GM12801 (cell line): ENCODE data around the gene ATP9B.

Source experiments
- TF ChIP-seq, protein P1 (sequence below): IDR thresholded peaks from one replicate; pipeline ENCODE4 v1.5.1; 2011; ENCODE audit warnings: control low read depth; ENCODE audit not compliant: insufficient read length; ENCODE audit errors: extremely low read depth

The ATP9B gene

DNA sequence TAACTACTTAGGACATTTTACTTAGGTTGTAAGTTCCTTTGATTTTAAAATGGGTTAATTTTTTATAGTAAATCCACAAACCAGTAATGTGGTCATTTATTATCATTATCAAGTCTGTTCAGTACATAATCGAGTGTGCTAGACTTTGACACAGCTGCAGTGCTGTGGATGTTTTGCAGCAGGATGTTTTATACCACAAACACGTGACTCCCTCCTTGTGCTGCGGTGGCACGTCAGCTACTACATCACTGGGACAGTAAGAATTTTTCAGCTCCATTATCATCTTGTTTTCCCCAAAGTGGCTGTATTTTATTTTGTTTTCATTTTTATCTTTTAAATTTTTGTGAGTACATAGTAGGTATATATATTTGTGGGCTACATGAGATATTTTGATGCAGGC, 70.0 kb downstream of the ATP9B start:
- TF ChIP-seq, protein P1, sequence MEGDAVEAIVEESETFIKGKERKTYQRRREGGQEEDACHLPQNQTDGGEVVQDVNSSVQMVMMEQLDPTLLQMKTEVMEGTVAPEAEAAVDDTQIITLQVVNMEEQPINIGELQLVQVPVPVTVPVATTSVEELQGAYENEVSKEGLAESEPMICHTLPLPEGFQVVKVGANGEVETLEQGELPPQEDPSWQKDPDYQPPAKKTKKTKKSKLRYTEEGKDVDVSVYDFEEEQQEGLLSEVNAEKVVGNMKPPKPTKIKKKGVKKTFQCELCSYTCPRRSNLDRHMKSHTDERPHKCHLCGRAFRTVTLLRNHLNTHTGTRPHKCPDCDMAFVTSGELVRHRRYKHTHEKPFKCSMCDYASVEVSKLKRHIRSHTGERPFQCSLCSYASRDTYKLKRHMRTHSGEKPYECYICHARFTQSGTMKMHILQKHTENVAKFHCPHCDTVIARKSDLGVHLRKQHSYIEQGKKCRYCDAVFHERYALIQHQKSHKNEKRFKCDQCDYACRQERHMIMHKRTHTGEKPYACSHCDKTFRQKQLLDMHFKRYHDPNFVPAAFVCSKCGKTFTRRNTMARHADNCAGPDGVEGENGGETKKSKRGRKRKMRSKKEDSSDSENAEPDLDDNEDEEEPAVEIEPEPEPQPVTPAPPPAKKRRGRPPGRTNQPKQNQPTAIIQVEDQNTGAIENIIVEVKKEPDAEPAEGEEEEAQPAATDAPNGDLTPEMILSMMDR: no peak

DNA sequence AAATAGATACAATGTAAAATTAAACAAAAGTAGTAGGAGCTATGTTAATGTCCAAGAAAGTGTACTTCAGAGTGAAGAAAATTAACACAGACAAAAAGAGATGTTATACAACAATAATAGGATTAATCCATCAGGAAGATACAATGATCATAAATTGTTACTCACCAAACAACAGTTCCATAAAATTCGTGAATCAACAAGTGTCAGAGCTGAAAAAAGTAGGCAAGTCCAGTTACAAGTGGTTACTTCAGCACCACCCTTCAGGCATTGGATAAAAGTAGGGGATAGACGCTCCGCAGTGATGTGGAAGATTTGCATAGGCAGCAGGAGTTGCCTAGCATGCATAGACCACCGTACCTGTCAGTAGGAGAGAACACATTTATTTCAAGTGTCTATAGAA, 77.8 kb downstream of the ATP9B start:
- TF ChIP-seq, protein P1: no peak

DNA sequence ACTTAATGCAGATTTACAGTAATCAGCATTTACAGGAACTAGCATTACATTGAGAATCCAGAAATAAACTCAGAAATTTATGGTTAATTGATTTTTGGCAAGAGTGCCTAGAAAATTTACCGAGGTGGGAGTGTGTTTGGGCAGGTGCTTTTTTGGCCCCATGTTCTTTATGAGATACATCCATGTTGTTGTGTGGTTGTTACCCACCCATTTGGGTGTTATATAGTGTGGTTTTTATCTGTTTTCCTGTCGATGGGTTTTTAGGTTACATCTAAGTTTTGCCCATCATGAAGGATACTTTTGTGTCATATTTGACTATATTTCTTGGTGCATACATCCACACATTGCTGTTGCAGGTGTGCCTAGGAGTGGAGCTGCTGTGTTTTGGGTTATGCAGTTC, 82.0 kb downstream of the ATP9B start:
- TF ChIP-seq, protein P1: no peak

DNA sequence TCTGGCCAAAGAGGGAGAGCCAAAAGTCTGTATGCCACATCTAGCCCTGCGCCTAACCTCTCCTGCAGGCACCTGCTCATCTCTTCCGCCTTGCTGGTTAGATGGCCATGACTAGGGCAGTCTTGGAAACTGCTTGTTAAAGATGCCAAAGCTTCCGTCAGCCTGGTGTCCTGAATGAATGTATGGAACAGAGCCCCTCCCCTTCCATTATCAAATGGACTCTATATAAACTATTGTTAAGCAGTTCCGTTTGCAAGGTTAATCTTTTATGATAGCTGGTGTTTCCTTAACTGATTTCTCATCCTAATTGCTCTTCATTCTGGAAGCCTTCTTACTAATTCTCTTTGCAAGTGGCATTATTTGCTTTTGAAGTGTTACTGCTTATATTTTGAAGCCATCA, 87.1 kb downstream of the ATP9B start:
- TF ChIP-seq, protein P1: no peak

DNA sequence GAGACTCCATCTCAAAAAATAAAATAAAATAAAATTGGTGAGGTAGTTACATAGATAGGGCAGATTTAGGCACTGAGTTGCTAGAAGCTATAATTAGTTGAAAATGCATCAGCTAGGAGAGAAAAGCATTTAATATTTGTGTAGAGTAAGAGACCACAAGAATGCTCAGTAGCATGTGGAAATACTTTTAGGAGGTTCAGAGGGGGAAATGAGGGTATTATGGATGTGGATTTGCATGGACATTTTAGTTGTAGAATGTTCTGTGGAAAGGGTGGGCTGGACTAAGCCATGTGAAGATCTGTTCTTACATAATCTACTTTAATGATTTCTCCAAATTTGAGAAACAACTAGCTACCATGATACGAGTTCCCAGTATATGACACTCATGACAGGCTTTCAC, 95.5 kb downstream of the ATP9B start:
- TF ChIP-seq, protein P1: no peak

DNA sequence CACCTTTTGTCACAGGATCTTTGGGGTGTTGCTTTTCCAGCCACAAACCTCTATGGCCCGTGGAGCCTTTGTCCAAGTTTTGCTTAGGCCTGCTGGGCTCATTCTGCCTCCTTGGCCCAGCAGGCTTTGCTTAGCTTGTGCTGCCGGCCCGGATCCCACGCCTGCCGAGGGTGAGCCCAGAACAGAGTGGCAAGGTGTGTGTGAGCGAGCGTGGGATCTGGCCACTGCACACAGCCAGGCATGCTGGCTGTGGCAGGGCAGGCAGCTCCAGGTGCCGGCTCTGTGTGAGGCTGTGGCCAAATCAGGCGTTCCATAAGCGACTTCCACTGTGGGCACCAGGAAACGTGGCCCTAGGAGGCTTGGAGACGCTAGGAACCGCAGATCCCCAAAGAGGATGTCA, 97.5 kb downstream of the ATP9B start:
- TF ChIP-seq, protein P1: no peak

DNA sequence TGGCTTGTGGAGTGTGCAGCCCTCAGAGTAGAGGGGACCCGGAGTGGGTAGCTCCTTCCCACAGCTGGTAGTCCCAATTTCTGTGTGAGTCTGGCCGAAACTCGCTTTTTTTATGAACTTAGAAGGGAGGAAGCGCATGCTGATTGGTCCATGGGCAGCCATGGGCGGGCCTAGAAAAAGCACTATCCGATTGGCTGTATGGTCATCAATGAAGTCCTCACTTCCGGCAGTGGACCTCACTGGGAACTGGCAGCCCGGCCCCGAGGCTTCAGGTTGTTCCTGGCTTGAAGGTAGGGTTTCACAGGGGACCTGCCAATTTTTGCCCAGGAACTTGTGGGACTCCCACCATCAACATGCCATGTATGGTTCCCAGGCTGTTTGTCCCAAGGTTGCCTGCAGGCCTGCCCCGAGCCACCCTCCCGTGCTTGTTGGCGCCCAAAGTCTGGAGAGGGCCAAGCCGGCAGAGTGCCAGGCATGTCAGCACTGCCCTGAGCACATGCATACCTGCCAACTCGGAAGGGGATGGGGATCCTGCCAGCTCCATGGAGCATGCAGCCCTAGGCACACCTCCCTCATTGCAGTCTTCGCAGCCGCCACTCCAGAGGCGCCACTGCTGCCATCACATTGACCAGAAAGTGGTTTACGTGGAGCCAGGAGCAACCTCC, 98.5 kb downstream of the ATP9B start:
- TF ChIP-seq, protein P1: no peak
